ENCODE data around the gene OR2V2.
"Not testable (repeated sequence)": the region's sequence is repeated elsewhere in the genome, so short reads cannot be mapped to it uniquely, and the experiment has no call there.

Gene OR2V2

DNA sequence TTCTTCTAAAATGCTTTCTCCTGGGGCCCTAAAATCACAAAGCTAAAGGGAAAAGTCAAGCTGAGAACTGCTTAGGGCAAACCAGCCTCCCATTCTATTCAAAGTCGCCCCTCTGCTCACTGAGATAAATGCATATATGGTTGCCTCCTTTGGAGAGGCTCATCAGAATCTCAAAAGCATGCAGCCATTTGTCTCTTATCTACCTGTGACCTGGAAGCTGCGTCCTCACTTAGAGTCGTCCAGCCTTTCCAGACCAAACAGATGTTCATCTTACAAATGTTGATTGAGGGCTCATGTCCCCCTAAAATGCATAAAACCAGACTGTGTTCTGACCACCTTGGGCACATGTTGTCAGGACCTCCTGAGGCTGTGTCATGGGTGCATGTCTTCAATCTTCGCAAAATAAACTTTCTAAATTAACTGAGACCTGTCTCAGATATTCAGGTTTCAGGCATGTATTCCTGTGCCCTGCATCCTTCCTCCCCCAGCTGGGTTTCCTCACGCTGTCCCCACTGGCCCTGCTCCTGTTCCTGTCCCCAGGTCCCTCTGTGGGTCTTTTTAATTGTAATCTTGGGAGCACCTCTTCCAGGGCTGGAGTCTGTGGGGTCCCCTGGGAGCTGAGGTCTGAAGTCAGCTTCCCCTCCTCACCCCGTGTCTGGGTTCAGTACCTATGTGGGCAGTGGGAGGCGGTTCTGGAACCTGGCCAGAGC, at the start of gene OR2V2:
TSS of gene OR2V2 (plus strand) at position 660 of the 710 bp plus-strand sequence. CDS start 7,357 bp downstream, outside the sequence.
- not testable (repeated sequence) for DNase-seq

DNA sequence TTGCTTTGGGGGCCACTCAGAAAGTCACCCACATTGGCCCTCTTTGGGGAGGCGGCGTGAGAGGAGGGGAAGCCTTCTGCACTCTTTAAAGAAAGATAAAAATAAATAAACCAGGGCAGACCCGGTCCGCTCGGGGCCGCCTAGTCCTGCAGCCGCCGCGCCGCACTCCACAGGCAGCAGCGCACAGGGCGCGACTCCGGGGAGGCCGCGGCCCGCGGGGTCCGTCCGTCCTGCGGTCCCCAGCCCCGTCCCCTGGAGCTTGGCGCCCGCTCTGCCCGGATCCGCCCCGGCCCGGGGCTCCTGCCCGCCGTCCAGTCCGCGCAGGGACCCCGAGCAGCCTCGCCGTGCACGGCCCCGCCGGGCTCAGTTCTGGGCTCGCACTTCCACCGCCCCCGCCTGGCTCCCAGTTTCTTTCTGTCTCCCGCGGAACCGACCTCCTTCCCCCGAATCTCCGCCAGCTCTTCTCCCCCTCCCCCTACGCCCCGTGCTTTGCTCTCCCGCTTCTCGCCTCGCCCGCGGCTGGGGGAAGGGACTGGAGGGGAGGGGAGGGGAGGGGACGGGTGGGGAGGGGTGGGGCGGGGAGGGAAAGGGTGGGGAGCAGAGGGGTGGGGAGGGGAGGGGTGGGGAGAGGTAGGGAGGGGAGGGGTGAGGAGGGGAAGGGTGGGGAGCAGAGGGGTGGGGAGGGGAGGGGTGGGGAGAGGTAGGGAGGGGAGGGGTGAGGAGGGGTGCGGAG, 49.5 kb upstream of the OR2V2 start:
- not testable (repeated sequence) for DNase-seq

DNA sequence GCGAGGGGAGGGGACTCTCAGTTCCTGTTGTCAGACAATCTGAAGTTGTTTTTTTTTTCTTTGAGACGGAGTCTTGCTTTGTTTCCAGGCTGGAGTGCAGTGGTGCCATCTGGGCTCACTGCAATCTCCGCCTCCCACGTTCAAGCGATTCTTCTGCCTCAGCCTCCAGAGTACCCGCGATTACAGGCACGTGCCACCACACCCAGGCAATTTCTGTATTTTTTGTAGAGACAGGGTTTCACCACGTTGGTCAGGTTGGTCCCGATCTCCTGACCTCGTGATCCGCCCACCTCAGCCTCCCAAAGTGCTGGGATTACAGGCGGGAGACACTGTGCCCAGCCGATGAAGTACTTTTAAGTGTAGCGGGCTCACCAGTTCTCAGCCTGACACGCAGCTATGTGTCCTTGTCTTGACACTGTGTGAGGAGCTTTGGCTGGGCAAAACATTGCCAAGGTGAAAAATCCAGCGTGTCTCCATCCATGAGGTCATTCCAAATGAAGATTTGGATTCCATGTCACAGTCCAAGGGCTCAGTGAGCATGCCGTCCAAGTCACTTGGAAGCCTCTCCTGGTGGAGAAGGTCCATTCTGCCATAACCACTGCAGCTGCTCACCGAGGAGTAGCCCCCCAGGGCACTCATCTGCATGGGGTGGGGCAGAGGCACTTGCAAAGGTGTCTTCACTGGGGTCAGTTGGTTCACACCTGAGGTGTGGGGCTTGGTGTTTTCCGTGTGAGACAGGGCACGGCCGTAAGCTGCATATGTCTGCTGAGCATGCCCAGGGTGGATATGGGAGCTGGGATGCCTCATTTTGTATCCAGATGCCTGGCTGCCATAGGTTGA, 48.4 kb upstream of the OR2V2 start:
- DNase-seq, result no peak

GRCh38 chr5:181099602-181100086, 47.7 kb upstream of the OR2V2 start:
- DNase-seq, result no peak

DNA sequence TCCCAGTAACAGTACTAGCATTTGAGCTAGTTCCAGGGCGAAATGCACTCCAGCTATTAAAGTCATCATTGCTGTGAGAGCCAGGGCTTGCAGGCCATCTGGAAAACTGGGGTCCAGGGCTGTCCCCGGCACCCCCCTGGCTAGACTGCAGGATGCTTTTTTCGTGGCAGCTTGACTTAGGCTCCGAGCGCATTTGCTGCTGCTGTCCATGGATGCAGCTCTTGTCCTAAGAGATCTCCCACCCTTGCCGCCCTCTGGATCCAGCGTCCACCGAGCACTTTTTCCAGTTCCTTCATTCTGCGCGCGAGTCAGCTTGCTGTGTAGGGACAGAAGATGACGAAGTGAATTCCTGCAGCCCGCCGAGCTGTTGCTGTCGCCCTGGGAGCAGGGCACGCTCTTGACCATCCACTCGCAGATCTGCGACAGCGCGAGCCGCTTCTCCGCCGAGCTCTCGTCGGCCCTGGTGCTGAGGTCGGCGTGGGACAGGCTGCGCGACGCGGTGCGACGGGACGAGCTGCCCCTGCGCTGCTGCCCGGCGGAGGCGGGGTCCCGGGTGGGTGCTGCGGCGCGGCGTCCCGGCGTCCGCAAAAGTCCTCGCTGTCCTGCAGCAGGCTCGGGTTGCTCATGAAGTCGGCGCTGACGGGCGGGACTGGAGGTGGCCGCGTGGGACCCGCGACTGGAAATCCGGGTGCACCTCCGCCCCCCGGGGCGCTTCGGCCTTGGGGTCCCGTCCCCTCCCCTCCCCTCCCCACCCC, 47.1 kb upstream of the OR2V2 start:
- DNase-seq, result peak in 1 of 2 experiments; percentile 26

GRCh38 chr5:181101030-181101641, 46.2 kb upstream of the OR2V2 start:
- not testable (repeated sequence) for DNase-seq

DNA sequence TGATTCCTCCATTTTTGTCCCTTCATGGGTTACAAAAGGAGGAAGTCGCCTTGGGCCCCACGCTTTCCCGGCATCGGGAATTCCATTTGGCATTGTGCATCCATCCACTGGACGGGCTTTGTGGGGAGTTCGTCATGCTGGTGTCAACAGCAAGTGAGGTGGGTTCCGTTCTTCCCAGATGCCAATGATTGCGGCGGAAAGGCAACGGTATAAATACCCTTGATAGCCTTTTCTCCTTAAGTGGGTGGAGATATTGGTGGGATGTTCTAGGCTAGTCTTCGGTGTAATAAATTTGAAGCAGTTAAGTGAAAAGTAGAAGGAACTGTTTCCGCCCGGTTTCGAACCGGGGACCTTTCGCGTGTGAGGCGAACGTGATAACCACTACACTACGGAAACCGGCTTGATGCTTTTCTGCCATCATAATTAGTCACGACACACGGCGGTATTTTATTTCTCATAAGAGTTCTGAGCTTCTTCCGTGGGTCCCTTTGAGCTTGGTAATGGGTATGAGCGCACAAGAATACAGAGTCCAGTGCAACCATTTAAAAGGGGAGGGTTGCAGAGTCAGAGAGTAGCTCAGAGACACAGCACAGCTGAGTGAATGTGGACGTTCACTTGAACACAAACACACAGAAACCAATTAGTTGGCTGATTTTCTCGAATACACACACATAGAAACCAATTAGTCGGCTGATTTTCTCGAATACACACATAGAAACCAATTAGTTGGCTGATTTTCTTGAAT, 45.3 kb upstream of the OR2V2 start:
- not testable (repeated sequence) for DNase-seq

DNA sequence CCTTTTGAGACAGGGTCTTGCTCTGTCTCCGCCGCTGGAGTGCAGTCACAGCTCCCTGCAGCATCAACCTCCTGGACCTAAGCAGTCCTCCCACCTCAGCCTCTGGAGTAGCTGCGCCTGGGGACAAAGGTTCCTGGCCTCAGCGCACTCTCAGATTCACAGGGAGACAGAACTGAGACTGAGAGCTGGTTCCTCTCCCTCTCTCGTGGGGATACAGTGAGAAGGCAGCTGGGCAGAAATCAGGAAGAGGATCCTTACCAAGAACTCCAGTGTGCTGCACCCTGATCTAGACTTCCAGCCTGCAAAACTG, 43.2 kb upstream of the OR2V2 start:
- peak in 1 of 2 experiments; percentile 0 for DNase-seq

GRCh38 chr5:181104606-181105390, 42.6 kb upstream of the OR2V2 start:
- not testable (repeated sequence) for DNase-seq

DNA sequence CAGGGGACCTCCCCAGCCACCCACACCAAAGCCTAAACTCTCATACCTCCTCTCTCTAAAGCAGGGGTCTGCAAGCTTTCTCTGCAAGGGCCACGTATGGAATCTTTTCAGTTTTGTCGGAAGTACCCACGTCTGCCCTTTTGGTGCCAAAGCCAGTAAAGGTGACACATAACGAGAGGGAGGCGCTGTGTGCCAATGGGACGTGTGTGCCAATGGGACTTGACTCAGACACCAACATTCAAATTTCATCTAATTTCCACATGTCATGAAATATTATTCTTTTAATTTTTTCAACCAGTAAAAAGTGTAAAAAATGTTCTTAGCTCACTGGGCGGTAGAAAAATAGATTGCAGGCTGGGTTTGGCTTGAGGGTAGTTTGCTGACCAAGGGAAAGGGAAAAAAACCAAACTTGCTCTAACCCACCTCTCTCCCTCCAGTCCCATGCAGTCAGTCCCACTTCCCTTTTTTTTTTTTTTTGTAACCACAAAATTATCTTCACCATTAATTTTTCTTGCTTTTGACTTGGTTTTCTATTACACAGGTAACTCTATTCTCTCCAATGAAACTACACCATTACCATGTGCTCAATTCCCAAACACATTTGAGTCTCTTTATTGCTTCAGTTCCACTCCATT, 41.9 kb upstream of the OR2V2 start:
- DNase-seq, result no peak

- DNase-seq, result no peak
These were observed 39.7 kb upstream of the OR2V2 start for GRCh38 chr5:181107699-181108098.

DNA sequence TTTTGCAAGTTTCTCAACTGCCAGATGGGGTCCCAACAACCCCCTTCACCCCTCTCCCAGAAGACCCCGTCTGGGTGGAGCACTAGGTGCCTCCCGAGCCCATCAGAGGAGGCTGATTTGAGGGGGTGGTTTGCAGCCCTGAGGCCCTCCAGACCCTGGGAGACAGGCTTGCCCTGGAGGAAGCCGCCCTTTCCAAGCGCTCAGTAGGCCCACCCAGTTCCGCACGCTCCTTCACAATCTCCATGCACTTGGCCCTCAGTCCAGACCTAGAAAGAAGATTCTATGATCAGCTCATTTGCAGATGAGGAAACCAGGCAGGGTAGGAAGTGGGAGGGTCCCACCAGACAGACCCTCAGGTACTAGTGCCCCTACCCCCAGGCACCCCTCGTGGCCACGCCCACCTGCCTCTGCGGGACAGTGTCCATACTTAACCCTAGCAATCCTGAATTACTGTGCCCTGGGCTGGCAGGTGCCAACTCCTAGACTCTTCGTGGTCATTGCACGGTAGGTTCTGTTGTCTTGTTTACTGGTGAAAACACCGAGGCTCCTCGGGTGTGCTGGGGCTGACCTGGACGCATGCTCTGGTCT, 38.7 kb upstream of the OR2V2 start:
- DNase-seq, result no peak

GRCh38 chr5:181109489-181110013, 37.8 kb upstream of the OR2V2 start:
- DNase-seq, result no peak

- no peak for DNase-seq
These were observed 36.4 kb upstream of the OR2V2 start for GRCh38 chr5:181111010-181111409.

- DNase-seq, result no peak
These were observed 34.9 kb upstream of the OR2V2 start for GRCh38 chr5:181112476-181112875.

DNA sequence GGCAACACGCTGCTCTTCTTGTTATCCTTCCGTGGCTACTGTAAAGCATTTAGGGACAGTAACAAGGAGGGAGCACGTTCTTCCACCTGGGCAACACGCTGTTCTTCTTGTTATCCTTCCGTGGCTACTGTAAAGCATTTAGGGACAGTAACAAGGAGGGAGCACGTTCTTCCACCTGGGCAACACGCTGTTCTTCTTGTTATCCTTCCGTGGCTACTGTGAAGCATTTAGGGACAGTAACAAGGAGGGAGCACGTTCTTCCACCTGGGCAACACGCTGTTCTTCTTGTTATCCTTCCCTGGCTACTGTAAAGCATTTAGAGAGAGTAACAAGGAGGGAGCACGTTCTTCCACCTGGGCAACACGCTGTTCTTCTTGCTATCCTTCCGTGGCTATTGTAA, 33.8 kb upstream of the OR2V2 start:
- not testable (repeated sequence) for DNase-seq

DNA sequence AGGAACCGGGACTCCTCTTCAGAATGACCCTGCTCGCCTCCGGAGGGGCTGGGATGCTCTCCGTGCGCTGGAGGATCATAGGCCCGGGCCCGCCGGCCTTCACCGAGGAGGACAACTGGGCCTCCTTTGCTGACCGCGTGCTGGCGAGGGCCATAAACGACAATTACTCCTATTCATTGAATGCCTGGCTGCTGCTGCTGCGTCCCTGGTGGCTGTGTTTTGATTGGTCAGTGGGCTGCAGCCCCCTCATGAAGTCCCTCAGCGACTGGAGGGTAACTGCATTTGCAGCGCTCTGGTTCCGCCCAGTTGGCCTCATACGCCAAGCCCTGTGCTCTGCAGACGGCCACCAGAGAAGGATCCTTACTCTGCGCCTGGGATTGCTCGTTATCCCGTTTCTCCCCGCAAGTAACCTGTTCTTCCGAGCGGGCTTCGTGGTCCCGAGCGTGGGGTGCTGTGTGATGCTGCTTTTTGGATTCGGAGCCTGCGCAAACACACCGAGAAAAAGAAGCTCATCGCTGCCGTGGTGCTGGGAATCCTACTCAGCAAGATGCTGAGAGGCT, 33.0 kb upstream of the OR2V2 start:
- DNase-seq, result no peak

DNA sequence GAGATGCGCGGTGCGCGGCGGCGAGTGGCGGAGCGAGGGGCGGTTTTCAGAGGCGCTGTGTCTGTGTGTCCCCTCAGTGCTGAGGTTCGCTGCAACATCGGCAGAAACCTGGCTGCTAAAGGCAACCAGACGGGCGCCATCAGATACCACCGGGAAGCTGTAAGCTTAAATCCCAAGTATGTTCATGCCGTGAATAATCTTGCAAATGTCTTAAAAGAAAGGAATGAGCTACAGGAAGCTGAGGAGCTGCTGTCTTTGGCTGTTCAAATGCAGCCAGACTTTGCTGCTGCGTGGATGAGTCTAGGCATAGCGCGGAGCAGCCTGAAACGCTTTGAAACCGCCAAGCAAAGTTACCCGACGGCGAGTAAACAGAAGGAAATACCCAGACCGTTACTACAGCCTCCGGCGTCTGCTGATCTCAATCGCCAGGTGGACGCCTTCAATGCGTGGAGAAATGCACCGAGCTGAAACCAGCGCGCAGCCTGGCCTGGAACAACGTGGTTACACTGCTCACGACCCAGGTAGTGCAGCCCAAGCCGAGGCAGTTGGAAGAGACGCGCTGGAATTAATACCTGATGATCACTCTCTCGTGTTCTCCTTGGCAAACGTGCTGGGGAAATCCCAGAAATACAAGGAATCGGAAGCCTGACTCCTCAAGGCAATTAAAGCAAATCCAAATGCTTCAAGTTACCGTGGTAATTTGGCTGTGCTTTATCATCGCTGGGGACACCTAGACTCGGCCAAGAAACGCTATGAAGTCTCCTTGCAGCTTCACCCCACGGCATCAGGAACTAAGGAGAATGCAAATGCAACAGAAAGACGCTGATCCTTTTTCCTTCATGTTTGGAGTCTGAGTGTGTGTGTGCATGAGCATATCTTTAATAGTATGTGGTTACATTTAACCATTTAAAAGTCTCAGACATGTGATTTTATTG, 32.3 kb upstream of the OR2V2 start:
- no peak for DNase-seq
